A549 (cell line): Measurements from ENCODE around the gene RAPGEF5.

Experiments
- CBX8 ChIP-seq: fragments of 200-600 bp; sonication (generic); IDR thresholded peaks from 2 replicates; pipeline ENCODE4 v1.6.1; 2016
- CTCF ChIP-seq: fragments of >200 bp; sonication (Bioruptor Twin); formaldehyde crosslinking; IDR thresholded peaks from 3 replicates; pipeline ENCODE4 v1.5.1; 2016
- ELK1 ChIP-seq: fragments of 150-350 bp; IDR thresholded peaks from 2 replicates; pipeline ENCODE4 v1.6.1; 2014; ENCODE audit warnings: low read depth, mild to moderate bottlenecking, low read length
- EP300 ChIP-seq, 2 experiments: fragments of >200 bp; sonication (Bioruptor Twin); formaldehyde crosslinking; IDR thresholded peaks; 2 replicates in 1 of 2; 3 replicates in 1 of 2; pipeline ENCODE4 v1.6.1; 2016 to 2017
- ESRRA ChIP-seq: fragments of 150-350 bp; IDR thresholded peaks from 2 replicates; pipeline ENCODE4 v1.6.1; 2014; ENCODE audit warnings: mild to moderate bottlenecking, low read length, borderline replicate concordance
- NPAS2 ChIP-seq: fragments of 250-450 bp; sonication (Bioruptor Pico); IDR thresholded peaks from 2 replicates; pipeline ENCODE4 v1.8.0; 2022; ENCODE audit warnings: mild to moderate bottlenecking, moderate library complexity, borderline replicate concordance
- REST ChIP-seq: fragments of 200-600 bp; sonication (generic); IDR thresholded peaks from 2 replicates; pipeline ENCODE4 v1.6.1; 2016; ENCODE audit warnings: antibody characterized with exemption, mild to moderate bottlenecking, moderate library complexity
- SMC3 ChIP-seq: fragments of >200 bp; sonication (Bioruptor Twin); formaldehyde crosslinking; IDR thresholded peaks from 3 replicates; pipeline ENCODE4 v1.6.1; 2018; ENCODE audit warnings: inconsistent platforms
- USF2 ChIP-seq: fragments of 450-650 bp; IDR thresholded peaks from 2 replicates; pipeline ENCODE4 v1.6.1; 2014; ENCODE audit warnings: antibody characterized with exemption
- ZFP36 ChIP-seq: fragments of 450-650 bp; IDR thresholded peaks from 2 replicates; pipeline ENCODE4 v1.6.1; 2014; ENCODE audit warnings: borderline replicate concordance; ENCODE audit not compliant: partially characterized antibody

- no peak for TF ChIP-seq NPAS2 (CRISPR knock-in tag)
- no peak for TF ChIP-seq CTCF
- TF ChIP-seq ESRRA: no peak
- TF ChIP-seq USF2: no peak
- no peak for TF ChIP-seq CBX8
- no peak for TF ChIP-seq REST
- no peak for TF ChIP-seq ZFP36
- TF ChIP-seq SMC3: no peak
- no peak for TF ChIP-seq ELK1
- TF ChIP-seq EP300 (IDR thresholded peaks at IDR 0.05): no peak
Observed at GRCh38 chr7:22402250-22402649, 45.3 kb upstream of the RAPGEF5 start.
